Subcutaneous adipose tissue (tissue), 4 donors: ENCODE measurements around the gene HNRNPA3. TPM values are rescaled to one million over a fixed set of nuclear protein-coding genes. Genes with fewer than 3 reads are reported as not detected.

Source experiments
- CTCF ChIP-seq: fragments of 450-650 bp; IDR thresholded peaks from one replicate; pipeline ENCODE4 v1.5.1; 2016; ENCODE audit warnings: low read depth, mild to moderate bottlenecking, control low read depth, antibody characterized with exemption, moderate library complexity
- total RNA-seq, 4 donors: library from RNA; depleted of rRNA; stranded (reverse); fragments of >200 nt; gene quantifications; one replicate each; pipeline ENCODE4 v1.1.0, GENCODE V29; 2016

Gene HNRNPA3
- total RNA-seq, 4 donors from 2014 or later, result 48.6 to 104 (median 64.7) TPM

- no peak for TF ChIP-seq CTCF
Measured at GRCh38 chr2:177193240-177193639, 19.4 kb upstream of the HNRNPA3 start.

- TF ChIP-seq CTCF, result no peak
Measured at GRCh38 chr2:177195194-177195593, 17.4 kb upstream of the HNRNPA3 start.

- no peak for TF ChIP-seq CTCF
Measured at GRCh38 chr2:177201919-177202346, 10.7 kb upstream of the HNRNPA3 start.

- TF ChIP-seq CTCF, result no peak
Measured at GRCh38 chr2:177204417-177204816, 8.2 kb upstream of the HNRNPA3 start.

GRCh38 chr2:177207101-177207500, 5.5 kb upstream of the HNRNPA3 start:
- TF ChIP-seq CTCF, result no peak

GRCh38 chr2:177211169-177211568, 1.4 kb upstream of the HNRNPA3 start:
- no peak for TF ChIP-seq CTCF

GRCh38 chr2:177211576-177212105, 953 bp upstream of the HNRNPA3 start:
- TF ChIP-seq CTCF, result no peak
